ENCODE results near the gene GPX2.

- no peak for TF ChIP-seq CTCF (IDR thresholded peaks at IDR 0.05)
- no peak for TF ChIP-seq POLR2A (IDR thresholded peaks at IDR 0.05)
Observed at GRCh38 chr14:64929014-64929359, 13.6 kb downstream of the GPX2 start.
